HG03442 (cell line): ENCODE results near the gene SYK.
"Not testable (repeated sequence)": the region's sequence is repeated elsewhere in the genome, so short reads cannot be mapped to it uniquely, and the experiment has no call there.

ENCODE experiments used
- ATAC-seq: cut with Tn5 transposase; IDR thresholded peaks from one replicate; pipeline ENCODE4 v1.9.1; 2021; ENCODE audit warnings: mild to moderate bottlenecking, moderate library complexity; ENCODE audit not compliant: unreplicated experiment

SYK gene

DNA sequence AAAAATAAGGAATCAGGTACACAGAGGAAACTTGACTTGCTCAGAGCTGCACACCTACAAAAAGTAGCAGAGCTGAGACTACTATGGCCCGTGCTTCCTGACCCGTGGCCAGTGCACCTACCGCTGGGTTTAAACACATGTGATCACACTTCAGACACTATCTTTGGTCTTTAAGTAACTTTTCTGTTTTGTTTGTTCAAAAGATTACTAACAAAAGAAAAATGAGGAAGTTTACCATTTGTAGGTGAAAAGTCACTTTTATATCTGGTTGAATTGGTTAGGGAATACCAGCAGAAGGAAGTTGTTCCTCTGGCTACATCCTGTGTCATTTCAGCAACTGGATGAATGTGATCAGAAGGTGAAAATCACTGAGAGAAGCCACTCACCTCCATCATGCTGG, 6.5 kb upstream of the SYK start:
- no peak for ATAC-seq

- no peak for ATAC-seq
These were observed 5.7 kb upstream of the SYK start for GRCh38 chr9:90795871-90796317.

DNA sequence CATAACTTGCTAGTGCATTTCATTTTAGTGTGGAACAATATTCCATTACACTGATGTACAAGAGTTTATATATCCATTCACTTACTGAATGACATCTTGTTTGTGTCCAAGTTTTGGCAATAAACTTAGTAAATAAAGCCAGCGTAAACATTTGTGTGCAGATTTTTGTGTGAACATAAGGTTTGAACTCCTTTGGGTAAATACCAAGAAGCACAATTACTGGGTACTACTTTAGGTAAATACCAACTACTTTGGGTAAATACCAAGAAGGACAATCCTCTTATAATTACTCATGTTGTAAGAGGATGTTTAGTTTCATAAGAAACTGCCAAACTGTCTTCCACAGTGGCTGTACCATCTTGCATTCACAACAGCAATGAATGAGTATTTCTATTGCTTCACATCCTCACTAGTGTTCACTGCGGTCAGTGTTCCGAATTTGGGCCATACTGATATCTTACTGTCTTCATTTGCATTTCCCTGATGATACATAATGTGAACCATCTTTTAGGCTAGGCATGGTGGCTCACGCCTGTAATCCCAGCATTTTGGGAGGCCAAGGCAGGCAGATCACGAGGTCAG, 2.3 kb upstream of the SYK start:
- no peak for ATAC-seq

DNA sequence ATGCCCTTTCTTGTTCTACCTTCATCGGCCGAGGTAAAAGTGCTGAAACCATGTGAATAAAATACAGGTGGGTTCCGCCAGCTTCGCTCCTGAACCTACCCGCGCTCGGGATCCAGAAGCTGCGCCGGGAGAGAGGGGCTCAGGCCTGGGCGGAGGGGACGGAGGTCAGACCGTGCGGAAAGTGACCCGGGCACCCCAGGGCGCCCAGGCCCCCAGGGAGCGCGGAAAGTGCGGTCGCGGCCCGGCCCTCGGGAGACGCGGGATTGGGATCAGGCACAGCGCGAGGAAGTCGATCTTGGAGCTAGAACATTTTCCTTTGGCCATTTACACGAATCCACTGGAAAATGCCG, 329 bp downstream of the SYK start:
- ATAC-seq = no peak

GRCh38 chr9:90802386-90802985, 867 bp downstream of the SYK start:
- ATAC-seq = no peak

GRCh38 chr9:90803860-90804593, 2.4 kb downstream of the SYK start:
- no peak for ATAC-seq

- no peak for ATAC-seq
These were observed 3.7 kb downstream of the SYK start for GRCh38 chr9:90805006-90805996.

- ATAC-seq = no peak
These were observed 5.4 kb downstream of the SYK start for GRCh38 chr9:90807006-90807405.

GRCh38 chr9:90808398-90808797, 6.8 kb downstream of the SYK start:
- no peak for ATAC-seq

- no peak for ATAC-seq
These were observed 7.5 kb downstream of the SYK start for GRCh38 chr9:90808890-90809685.

GRCh38 chr9:90810691-90811090, 9.1 kb downstream of the SYK start:
- ATAC-seq = no peak

GRCh38 chr9:90813046-90813445, 11.4 kb downstream of the SYK start:
- no peak for ATAC-seq

GRCh38 chr9:90813523-90813922, 11.9 kb downstream of the SYK start:
- ATAC-seq = no peak

- ATAC-seq = no peak
These were observed 12.7 kb downstream of the SYK start for GRCh38 chr9:90814355-90814754.

GRCh38 chr9:90815183-90815943, 13.7 kb downstream of the SYK start:
- no peak for ATAC-seq

DNA sequence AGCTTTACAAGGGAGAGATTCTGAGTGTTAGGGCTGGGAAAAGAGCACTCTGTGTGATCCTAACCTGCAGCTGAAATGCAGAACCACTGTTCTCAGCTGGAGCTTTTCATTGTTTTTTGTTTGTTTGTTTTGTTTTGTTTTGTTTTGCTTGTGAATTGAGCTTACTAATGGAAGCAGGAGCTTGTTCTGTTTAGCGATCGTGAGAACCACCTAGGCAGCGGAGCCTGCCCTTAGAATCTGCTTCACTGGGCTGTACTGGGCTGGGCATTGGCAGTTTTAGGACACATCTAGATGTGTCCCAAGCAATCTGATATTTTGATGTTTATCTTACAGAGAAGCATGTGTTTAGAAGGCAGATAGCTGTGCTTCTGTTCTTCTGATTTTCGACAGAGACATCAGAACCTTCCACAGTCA, 14.3 kb downstream of the SYK start:
- ATAC-seq = no peak

- no peak for ATAC-seq
These were observed 15.1 kb downstream of the SYK start for GRCh38 chr9:90816690-90817089.

DNA sequence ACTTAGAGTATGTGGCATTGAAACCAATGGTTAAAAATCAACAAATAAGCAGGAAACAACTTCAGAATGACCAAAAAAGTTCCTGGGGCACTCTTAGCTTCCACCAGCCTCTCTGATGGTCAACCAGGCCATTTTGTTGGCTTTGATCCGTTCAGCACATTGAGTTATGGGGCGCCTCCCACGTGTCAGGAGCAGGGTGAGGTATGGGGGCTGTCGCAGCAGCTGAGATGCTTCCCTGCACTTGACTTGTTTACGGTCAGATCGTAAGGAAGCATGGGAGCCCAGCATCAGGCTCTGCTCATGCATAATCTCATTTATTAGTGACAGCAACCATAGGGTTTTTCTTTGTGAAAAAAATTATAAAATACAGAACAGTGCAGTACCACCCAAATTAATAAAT, 16.7 kb downstream of the SYK start:
- ATAC-seq = no peak

- not testable (repeated sequence) for ATAC-seq
These were observed 18.8 kb downstream of the SYK start for GRCh38 chr9:90820406-90820805.

DNA sequence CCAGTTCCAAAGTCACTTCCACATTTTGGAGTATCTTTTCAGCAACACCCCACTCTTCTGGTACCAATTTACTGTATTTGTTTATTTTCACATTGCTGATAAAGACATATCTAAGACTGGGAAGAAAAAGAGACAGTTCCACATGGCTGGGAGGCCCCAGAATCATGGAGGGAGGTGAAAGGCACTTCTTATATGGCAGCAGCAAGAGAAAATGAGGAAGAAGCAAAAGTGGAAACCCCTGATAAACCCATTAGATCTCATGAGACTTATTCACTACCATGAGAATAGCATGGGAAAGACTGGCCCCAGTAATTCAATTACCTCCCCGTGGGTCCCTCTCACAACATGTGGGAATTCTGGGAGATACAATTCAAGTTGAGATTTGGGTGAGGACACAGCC, 19.6 kb downstream of the SYK start:
- ATAC-seq = not testable (repeated sequence)
